Measurements from ENCODE around the gene POLA2. TPM values are rescaled to one million over a fixed set of nuclear protein-coding genes. Genes with fewer than 3 reads are reported as not detected.

The POLA2 gene
- total RNA-seq, 4 donors from 2014 or later, result 3.1 to 14.1 (median 10.4) TPM

DNA sequence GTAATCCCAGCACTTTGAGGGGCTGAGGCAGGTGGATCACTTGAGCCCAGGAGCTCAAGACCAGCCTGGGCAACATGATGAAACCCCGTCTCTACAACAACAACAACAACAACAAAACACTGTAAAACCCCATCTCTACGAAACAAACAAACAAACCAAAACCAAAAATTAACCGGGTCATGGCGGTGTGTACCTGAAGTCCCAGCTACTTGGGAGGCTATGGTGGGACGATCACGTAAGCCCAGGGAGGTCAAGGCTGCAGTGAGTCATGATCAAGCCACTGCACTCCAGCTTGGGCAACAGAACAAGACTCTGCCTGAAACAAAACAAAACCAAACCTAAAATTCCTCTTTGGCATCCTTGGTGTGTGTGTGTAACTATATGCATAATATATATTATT is 7.0 kb upstream of the POLA2 start:
- Histone ChIP-seq H3K9me3 (no peaks in the 10 kb centered on the region), H3K27me3 (peaks cover 0 to 3% (median 0%) of the 10 kb centered on the region in 4 donors), H3K27ac (no peak overlapping the region), H3K4me3 (no peak overlapping the region), H3K36me3 (no peaks in the 10 kb centered on the region), H3K4me1 (no peaks in the 10 kb centered on the region)
- WGBS, 2 donors, result 71 to 74% methylated on average over 6 of the region's 6 CpGs
- no peak for DNase-seq
- intact Hi-C loops (cut with DNase I), result loop anchor here (10.0 kb wide), 1 partner anchor 50 kb away; no protein-coding TSS in a partner anchor
- TF ChIP-seq POLR2A (IDR thresholded peaks at IDR 0.05), result no peak
- TF ChIP-seq, protein P1, sequence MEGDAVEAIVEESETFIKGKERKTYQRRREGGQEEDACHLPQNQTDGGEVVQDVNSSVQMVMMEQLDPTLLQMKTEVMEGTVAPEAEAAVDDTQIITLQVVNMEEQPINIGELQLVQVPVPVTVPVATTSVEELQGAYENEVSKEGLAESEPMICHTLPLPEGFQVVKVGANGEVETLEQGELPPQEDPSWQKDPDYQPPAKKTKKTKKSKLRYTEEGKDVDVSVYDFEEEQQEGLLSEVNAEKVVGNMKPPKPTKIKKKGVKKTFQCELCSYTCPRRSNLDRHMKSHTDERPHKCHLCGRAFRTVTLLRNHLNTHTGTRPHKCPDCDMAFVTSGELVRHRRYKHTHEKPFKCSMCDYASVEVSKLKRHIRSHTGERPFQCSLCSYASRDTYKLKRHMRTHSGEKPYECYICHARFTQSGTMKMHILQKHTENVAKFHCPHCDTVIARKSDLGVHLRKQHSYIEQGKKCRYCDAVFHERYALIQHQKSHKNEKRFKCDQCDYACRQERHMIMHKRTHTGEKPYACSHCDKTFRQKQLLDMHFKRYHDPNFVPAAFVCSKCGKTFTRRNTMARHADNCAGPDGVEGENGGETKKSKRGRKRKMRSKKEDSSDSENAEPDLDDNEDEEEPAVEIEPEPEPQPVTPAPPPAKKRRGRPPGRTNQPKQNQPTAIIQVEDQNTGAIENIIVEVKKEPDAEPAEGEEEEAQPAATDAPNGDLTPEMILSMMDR (IDR thresholded peaks at IDR 0.05), result no peak

DNA sequence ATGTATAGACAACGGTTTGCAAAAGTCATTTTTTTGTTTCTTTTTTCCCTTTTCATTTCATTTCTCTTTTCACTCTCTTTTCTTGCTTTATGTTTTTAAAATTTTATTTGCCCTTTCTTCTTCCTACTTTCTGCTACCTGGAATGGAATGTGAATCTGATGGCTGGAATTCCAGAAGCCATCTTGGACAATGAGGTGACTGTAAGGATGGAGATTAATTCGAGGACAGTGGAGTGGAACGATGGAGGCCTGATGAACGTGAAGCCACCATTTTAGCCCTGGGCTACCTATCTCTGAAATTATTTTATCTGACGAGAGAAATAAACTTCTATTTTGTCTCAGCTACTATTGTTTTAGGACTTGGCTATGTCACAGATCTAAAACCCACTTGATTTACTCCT is 2.8 kb upstream of the POLA2 start:
- Histone ChIP-seq H3K4me3 (no peak overlapping the region), H3K4me1 (peaks cover 0 to 26% (median 17%) of the 10 kb centered on the region in 3 donors), H3K9me3 (no peaks in the 10 kb centered on the region), H3K36me3 (no peaks in the 10 kb centered on the region), H3K27me3 (peaks cover 0 to 3% (median 0%) of the 10 kb centered on the region in 4 donors), H3K27ac (no peak overlapping the region)
- no peak for DNase-seq
- intact Hi-C loops (cut with DNase I), result loop anchor here (10.0 kb wide), 1 partner anchor 54 kb away; no protein-coding TSS in a partner anchor
- WGBS, 2 donors, result 77 to 87% methylated on average over 5 of the region's 5 CpGs
- no peak for TF ChIP-seq POLR2A (IDR thresholded peaks at IDR 0.05)
- TF ChIP-seq, protein P1 (IDR thresholded peaks at IDR 0.05), result no peak

DNA sequence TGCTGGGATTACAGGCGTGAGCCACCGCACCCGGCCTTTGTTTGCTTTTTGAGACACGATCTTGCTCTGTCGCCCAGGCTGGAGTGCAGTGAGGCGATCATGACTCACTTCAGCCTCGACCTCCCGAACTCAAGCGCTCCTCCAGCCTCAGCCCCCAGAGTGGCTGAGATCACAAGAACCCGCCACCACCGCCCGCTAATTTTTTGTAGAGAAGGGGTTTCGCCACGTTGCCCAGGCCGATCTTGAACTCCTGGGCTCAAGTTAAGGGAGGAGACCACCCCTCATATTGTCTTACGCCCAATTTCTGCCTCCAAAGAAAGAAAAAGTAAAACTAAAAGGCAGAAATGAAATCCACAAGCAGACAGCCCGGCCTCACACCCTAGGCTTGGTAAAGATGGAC is 1.5 kb upstream of the POLA2 start:
- 82 to 90% methylated on average over 7 to 14 of the region's 17 CpGs for WGBS, 2 donors

DNA sequence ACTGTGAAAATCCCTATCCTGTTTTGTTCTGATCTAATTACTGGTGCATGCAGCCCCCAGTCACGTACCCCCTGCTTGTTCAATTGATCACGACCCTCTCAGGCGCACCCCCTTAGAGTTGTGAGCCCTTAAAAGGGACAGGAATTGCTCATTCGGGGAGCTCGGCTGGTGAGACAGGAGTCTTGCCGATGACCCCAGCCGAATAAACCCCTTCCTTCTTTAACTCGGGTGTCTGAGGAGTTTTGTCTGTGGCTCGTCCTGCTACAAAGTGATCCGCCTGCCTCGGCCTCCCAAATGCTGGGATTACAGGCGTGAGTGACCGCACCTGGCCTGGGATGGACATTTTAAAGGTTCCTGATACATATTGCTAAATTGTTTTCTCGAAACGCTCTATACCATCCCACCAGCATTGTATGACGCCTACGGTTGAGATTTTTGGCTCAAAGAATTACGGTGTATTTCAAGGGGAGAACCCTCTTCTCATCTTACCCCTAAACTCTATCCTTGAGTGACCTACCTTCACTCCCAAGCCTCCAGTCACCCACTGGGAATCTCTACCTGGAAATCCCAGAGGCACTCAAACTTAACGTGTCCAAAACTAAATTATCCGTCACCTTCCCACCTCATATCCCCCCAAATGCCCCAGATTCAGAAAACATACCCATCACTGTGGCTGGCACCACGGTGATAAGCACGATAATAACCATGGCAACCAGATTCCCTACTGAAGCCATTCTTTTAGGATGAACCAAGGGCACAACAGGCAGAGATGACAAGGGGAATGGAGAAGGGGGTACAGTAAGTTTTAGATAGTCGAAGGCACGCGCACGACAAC is 789 bp upstream of the POLA2 start:
- Histone ChIP-seq H3K4me3 (peak overlapping the region; percentile 67 to 82 (median 72)), H3K9me3 (no peaks in the 10 kb centered on the region), H3K4me1 (peaks cover 0 to 26% (median 17%) of the 10 kb centered on the region in 3 donors), H3K36me3 (no peaks in the 10 kb centered on the region), H3K27ac (peak overlapping the region; percentile 89 to 96 (median 92)), H3K27me3 (no peaks in the 10 kb centered on the region)
- no peak for DNase-seq
- TF ChIP-seq, protein P1 (IDR thresholded peaks at IDR 0.05), result no peak
- TF ChIP-seq POLR2A (IDR thresholded peaks at IDR 0.05), result no peak
- WGBS, 2 donors, result 60 to 64% methylated on average over 24 to 26 of the region's 26 CpGs
- intact Hi-C loops (cut with DNase I), result no loop called here

More for the DNA sequence above, 1.5 kb upstream of the POLA2 start:
- no peak for DNase-seq
- intact Hi-C loops (cut with DNase I), result no loop called here
- Histone ChIP-seq H3K4me1 (peaks cover 0 to 26% (median 17%) of the 10 kb centered on the region in 3 donors), H3K9me3 (no peaks in the 10 kb centered on the region), H3K36me3 (no peaks in the 10 kb centered on the region), H3K27me3 (no peaks in the 10 kb centered on the region), H3K4me3 (no peak overlapping the region), H3K27ac (no peak overlapping the region)
- no peak for TF ChIP-seq POLR2A (IDR thresholded peaks at IDR 0.05)
- TF ChIP-seq, protein P1 (IDR thresholded peaks at IDR 0.05), result no peak

DNA sequence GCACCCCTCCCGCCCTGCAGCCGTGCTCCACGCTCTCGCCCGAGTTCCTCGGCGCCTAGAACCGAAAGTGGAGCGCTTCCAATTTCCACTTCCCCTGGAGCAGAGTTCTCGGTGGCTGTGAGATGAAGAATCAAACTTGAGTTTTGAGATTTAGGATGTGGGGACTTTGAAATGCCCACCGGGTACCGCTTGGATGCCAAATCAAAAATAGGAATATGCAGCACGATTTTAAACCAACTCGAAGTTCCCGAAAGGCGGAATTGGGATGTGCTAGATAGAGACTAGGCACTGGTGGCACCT is 569 bp downstream of the POLA2 start:
- WGBS, 2 donors, result 1% methylated on average over 7 to 9 of the region's 16 CpGs
- peaks cover 0 to 26% (median 17%) of the 10 kb centered on the region in 3 donors for H3K4me1 ChIP-seq
- no peak for DNase-seq
- peak overlapping the region; percentile 67 to 82 (median 72) for H3K4me3 ChIP-seq
- H3K27ac ChIP-seq, result peak overlapping the region; percentile 89 to 96 (median 92)
- intact Hi-C loops (cut with DNase I), result no loop called here
- H3K9me3 ChIP-seq, result no peaks in the 10 kb centered on the region
- no peak for TF ChIP-seq POLR2A (IDR thresholded peaks at IDR 0.05)
- TF ChIP-seq, protein P1 (IDR thresholded peaks at IDR 0.05), result no peak
- no peaks in the 10 kb centered on the region for H3K27me3 ChIP-seq
- peaks cover 0 to 10% (median 0%) of the 10 kb centered on the region in 3 donors for H3K36me3 ChIP-seq

All from esophagus squamous epithelium (tissue), 5 donors.